GM19238 (cell line): Measurements from ENCODE around the gene SBSN.

ENCODE experiments used
- DNase-seq: peaks from one replicate; pipeline ENCODE4 v3.0.0; 2011; ENCODE audit warnings: low spot score; ENCODE audit not compliant: insufficient read length

Gene SBSN

GRCh38 chr19:35474104-35474503, 54.0 kb downstream of the SBSN start:
- no peak for DNase-seq
